HCT116 (cell line): Measurements from ENCODE around the gene LPAR5. TPM values are rescaled to one million over a fixed set of nuclear protein-coding genes. Genes with fewer than 3 reads are reported as not detected.

Source experiments
- ATAC-seq: fragments of 200-7000 bp; cut with Tn5 transposase; 2 replicates; pipeline ENCODE4 v1.9.1; 2020; ENCODE audit warnings: mild to moderate bottlenecking, moderate library complexity
- BruUV-seq: library from RNA; stranded (reverse); fragments of 400-500 nt; replicated peaks from 2 replicates; lab custom pipeline; 2021; lab: Mats Ljungman, UMichigan
- CTCF ChIA-PET: fragments of 300-600 bp; sonication (Branson Sonifier 250); formaldehyde crosslinking; loops from one replicate; lab custom pipeline; 2021; ENCODE audit warnings: antibody characterized with exemption; lab: Charles Lee
- POLR2A ChIA-PET: fragments of 300-600, 350-600 bp; sonication (Branson Sonifier 250); formaldehyde crosslinking; loops from one replicate; lab custom pipeline; 2021; ENCODE audit warnings: antibody characterized with exemption; lab: Charles Lee
- RAD21 ChIA-PET, 2 experiments: fragments of 300-600 bp; sonication (Branson Sonifier 250); formaldehyde crosslinking; loops; one replicate each; lab custom pipeline; 2023; ENCODE audit warnings: low total read pairs in 2 of 2; ENCODE audit not compliant: uncharacterized antibody in 2 of 2, unreplicated experiment in 2 of 2, low non-redundant PET in 1 of 2; lab: Charles Lee
- DNase-seq: peaks from one replicate; pipeline ENCODE4 v3.0.0-alpha.2; 2010; ENCODE audit warnings: low read depth, low spot score
- H2AFZ ChIP-seq: fragments of 200-600 bp; shearing (Covaris generic), sonication (generic); 2 replicates; pipeline ENCODE4 v1.6.1; 2017; ENCODE audit warnings: low read depth, mixed run types, mixed read lengths, antibody characterized with exemption, low read length; ENCODE audit not compliant: poor library complexity, severe bottlenecking
- H3K27ac ChIP-seq: 2 replicates; pipeline ENCODE4 v1.5.1; 2012; ENCODE audit warnings: low read depth, low read length
- H3K27me3 ChIP-seq: fragments of 200-600 bp; sonication (generic); 2 replicates; pipeline ENCODE4 v1.6.1; 2016; ENCODE audit warnings: mixed run types, low read length, mixed read lengths; ENCODE audit not compliant: insufficient read depth
- H3K36me3 ChIP-seq, 2 experiments: fragments of 200-500 bp in 1 of 2; fragments of 200-600 bp in 1 of 2; sonication (Bioruptor generic) in 1 of 2; sonication (generic) in 1 of 2; 2 replicates each; pipeline versions ENCODE4 v1.5.1 to v1.6.1; 2014 to 2016; ENCODE audit warnings: low read length in 2 of 2, inconsistent platforms in 1 of 2, mixed read lengths in 1 of 2, mixed run types in 1 of 2; ENCODE audit not compliant: insufficient read depth in 2 of 2, control insufficient read depth in 1 of 2
- H3K4me1 ChIP-seq, 2 experiments: fragments of 200-600 bp in 1 of 2; sonication (generic) in 1 of 2; 2 replicates each; pipeline versions ENCODE4 v1.5.1 to v1.6.1; 2012 to 2017; ENCODE audit warnings: low read length in 2 of 2, inconsistent platforms in 1 of 2, mild to moderate bottlenecking in 1 of 2, mixed read lengths in 1 of 2, mixed run types in 1 of 2, moderate library complexity in 1 of 2; ENCODE audit not compliant: insufficient read depth in 2 of 2, control insufficient read depth in 1 of 2
- H3K4me2 ChIP-seq: fragments of 200-600 bp; sonication (generic); 2 replicates; pipeline ENCODE4 v1.6.1; 2017; ENCODE audit warnings: mixed run types, low read length, mixed read lengths
- H3K4me3 ChIP-seq, 2 experiments: fragments of 200-600 bp in 1 of 2; sonication (generic) in 1 of 2; replicated peaks in 1 of 2; 2 replicates each; pipeline ENCODE4 v1.5.1; 2011 to 2016; ENCODE audit warnings: low read length in 2 of 2, control low read depth in 1 of 2, low read depth in 1 of 2, mild to moderate bottlenecking in 1 of 2, mixed read lengths in 1 of 2, mixed run types in 1 of 2
- H3K79me2 ChIP-seq: fragments of 200-600 bp; sonication (generic); 2 replicates; pipeline ENCODE4 v1.6.1; 2017; ENCODE audit warnings: mild to moderate bottlenecking, mixed run types, low read length, moderate library complexity, mixed read lengths; ENCODE audit not compliant: insufficient read depth
- H3K9ac ChIP-seq: fragments of 200-600 bp; sonication (generic); 2 replicates; pipeline ENCODE4 v1.6.1; 2016; ENCODE audit warnings: low read length, mixed read lengths
- H3K9me2 ChIP-seq: fragments of 200-600 bp; sonication (generic), shearing (Covaris generic); 2 replicates; pipeline ENCODE4 v1.6.1; 2017; ENCODE audit warnings: mixed run types, mild to moderate bottlenecking, moderate library complexity; ENCODE audit not compliant: insufficient read depth
- H3K9me3 ChIP-seq, 2 experiments: fragments of 200-500 bp in 1 of 2; fragments of 200-600 bp in 1 of 2; sonication (Bioruptor generic) in 1 of 2; sonication (generic) in 1 of 2; 2 replicates each; pipeline ENCODE4 v1.6.1; 2014 to 2017; ENCODE audit warnings: low read length in 2 of 2, mixed read lengths in 2 of 2, inconsistent platforms in 1 of 2, low read depth in 1 of 2, mild to moderate bottlenecking in 1 of 2, mixed run types in 1 of 2, moderate library complexity in 1 of 2; ENCODE audit not compliant: control insufficient read depth in 1 of 2, insufficient read depth in 1 of 2
- H4K20me1 ChIP-seq: fragments of 200-600 bp; sonication (generic), shearing (Covaris generic); 2 replicates; pipeline ENCODE4 v1.6.1; 2017; ENCODE audit warnings: mixed run types, mild to moderate bottlenecking, moderate library complexity; ENCODE audit not compliant: insufficient read depth
- ATF3 ChIP-seq: IDR thresholded peaks from 2 replicates; pipeline ENCODE4 v1.6.1; 2012
- CBX3 ChIP-seq: IDR thresholded peaks from 2 replicates; pipeline ENCODE4 v1.6.1; 2012; ENCODE audit warnings: low read depth
- CEBPB ChIP-seq: IDR thresholded peaks from 2 replicates; pipeline ENCODE4 v1.6.1; 2012; ENCODE audit warnings: low read depth
- EGR1 ChIP-seq: IDR thresholded peaks from 2 replicates; pipeline ENCODE4 v1.6.1; 2012; ENCODE audit warnings: low read depth
- ELF1 ChIP-seq: IDR thresholded peaks from 2 replicates; pipeline ENCODE4 v1.6.1; 2012; ENCODE audit warnings: low read depth, borderline replicate concordance
- EZH2 ChIP-seq: fragments of 200-600 bp; sonication (generic); IDR thresholded peaks from 2 replicates; pipeline ENCODE4 v1.6.1; 2017; ENCODE audit warnings: antibody characterized with exemption, mixed run types
- EZH2phosphoT487 ChIP-seq: fragments of 200-600 bp; IDR thresholded peaks from 2 replicates; pipeline ENCODE4 v1.6.1; 2018; ENCODE audit warnings: antibody characterized with exemption, borderline replicate concordance
- FOSL1 ChIP-seq: IDR thresholded peaks from 2 replicates; pipeline ENCODE4 v1.6.1; 2012; ENCODE audit warnings: low read depth
- JUND ChIP-seq: IDR thresholded peaks from 2 replicates; pipeline ENCODE4 v1.6.1; 2012
- POLR2A ChIP-seq: IDR thresholded peaks from 2 replicates; pipeline ENCODE4 v1.7.0; 2011; ENCODE audit warnings: borderline replicate concordance; ENCODE audit not compliant: insufficient read depth, insufficient read length; ENCODE audit errors: extremely low read depth
- POLR2AphosphoS5 ChIP-seq: IDR thresholded peaks from 2 replicates; pipeline ENCODE4 v1.6.1; 2011; ENCODE audit warnings: mild to moderate bottlenecking, low read depth, low read length, moderate library complexity
- REST ChIP-seq: IDR thresholded peaks from 2 replicates; pipeline ENCODE4 v1.6.1; 2012; ENCODE audit warnings: low read depth
- SIN3A ChIP-seq: IDR thresholded peaks from 2 replicates; pipeline ENCODE4 v1.6.1; 2012; ENCODE audit warnings: low read depth
- SP1 ChIP-seq: IDR thresholded peaks from 2 replicates; pipeline ENCODE4 v1.6.1; 2012; ENCODE audit warnings: low read depth
- SRF ChIP-seq: IDR thresholded peaks from 2 replicates; pipeline ENCODE4 v1.6.1; 2012; ENCODE audit warnings: low read depth
- TCF7L2 ChIP-seq: IDR thresholded peaks from 2 replicates; pipeline ENCODE4 v1.7.0; 2011; ENCODE audit warnings: borderline replicate concordance, inconsistent platforms; ENCODE audit not compliant: insufficient read depth, insufficient read length; ENCODE audit errors: extremely low read depth
- ZNF274 ChIP-seq: fragments of 200-500 bp; sonication (Bioruptor generic); IDR thresholded peaks from 2 replicates; pipeline ENCODE4 v1.6.1; 2014; ENCODE audit warnings: mild to moderate bottlenecking, low read depth, low read length, inconsistent platforms
- intact Hi-C: fragments of 100-400 bp; cut with micrococcal nuclease; formaldehyde crosslinking; loops from 2 replicates; pipeline ENCODE4 v1.10.0; 2022
- total RNA-seq: library from RNA; stranded (reverse); gene quantifications from one replicate; pipeline ENCODE4 v1.2.1, GENCODE V29; 2021; ENCODE audit not compliant: unreplicated experiment
- TF ChIP-seq, protein P1 (sequence below), 3 experiments: fragments of 200-600 bp in 1 of 3; sonication (generic) in 1 of 3; IDR thresholded peaks in 2 of 3; conservative IDR thresholded peaks in 1 of 3; 2 replicates each; pipeline ENCODE4 v1.5.1; 2012 to 2017; ENCODE audit warnings: low read depth in 2 of 3, low read length in 2 of 3, antibody characterized with exemption in 1 of 3, borderline replicate concordance in 1 of 3, control low read depth in 1 of 3, mild to moderate bottlenecking in 1 of 3, mixed read lengths in 1 of 3, mixed run types in 1 of 3, moderate library complexity in 1 of 3; ENCODE audit not compliant: insufficient read depth in 1 of 3
- TF ChIP-seq, protein P2 (sequence below): IDR thresholded peaks from 2 replicates; pipeline ENCODE4 v1.6.1; 2012
- TF ChIP-seq, protein P3 (sequence below): IDR thresholded peaks from 2 replicates; pipeline ENCODE4 v1.6.1; 2011; ENCODE audit warnings: mild to moderate bottlenecking, low read length, moderate library complexity; ENCODE audit not compliant: insufficient replicate concordance; ENCODE audit errors: extremely low read depth

Gene LPAR5
- total RNA-seq, 1 experiment from 2014 or later: 5.2 TPM

GRCh38 chr12:6573001-6573400 is 62.8 kb downstream of the LPAR5 start:
- TF ChIP-seq FOSL1: no peak
- TF ChIP-seq ELF1: no peak
- no peak for TF ChIP-seq POLR2A
- TF ChIP-seq SP1: no peak
- no peak for TF ChIP-seq ATF3
- TF ChIP-seq ZNF274: no peak
- no peak for TF ChIP-seq REST
- no peak for TF ChIP-seq SRF
- TF ChIP-seq EGR1: no peak
- no peak for TF ChIP-seq TCF7L2
- TF ChIP-seq, protein P1, sequence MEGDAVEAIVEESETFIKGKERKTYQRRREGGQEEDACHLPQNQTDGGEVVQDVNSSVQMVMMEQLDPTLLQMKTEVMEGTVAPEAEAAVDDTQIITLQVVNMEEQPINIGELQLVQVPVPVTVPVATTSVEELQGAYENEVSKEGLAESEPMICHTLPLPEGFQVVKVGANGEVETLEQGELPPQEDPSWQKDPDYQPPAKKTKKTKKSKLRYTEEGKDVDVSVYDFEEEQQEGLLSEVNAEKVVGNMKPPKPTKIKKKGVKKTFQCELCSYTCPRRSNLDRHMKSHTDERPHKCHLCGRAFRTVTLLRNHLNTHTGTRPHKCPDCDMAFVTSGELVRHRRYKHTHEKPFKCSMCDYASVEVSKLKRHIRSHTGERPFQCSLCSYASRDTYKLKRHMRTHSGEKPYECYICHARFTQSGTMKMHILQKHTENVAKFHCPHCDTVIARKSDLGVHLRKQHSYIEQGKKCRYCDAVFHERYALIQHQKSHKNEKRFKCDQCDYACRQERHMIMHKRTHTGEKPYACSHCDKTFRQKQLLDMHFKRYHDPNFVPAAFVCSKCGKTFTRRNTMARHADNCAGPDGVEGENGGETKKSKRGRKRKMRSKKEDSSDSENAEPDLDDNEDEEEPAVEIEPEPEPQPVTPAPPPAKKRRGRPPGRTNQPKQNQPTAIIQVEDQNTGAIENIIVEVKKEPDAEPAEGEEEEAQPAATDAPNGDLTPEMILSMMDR (IDR thresholded peaks at IDR 0.05 in 2 of 3, conservative IDR thresholded peaks at IDR 0.05 in 1 of 3; ENCODE audit: borderline replicate concordance in 1 of 3, insufficient read depth in 1 of 3, low read depth in 2 of 3, low read length in 2 of 3): no peak
- no peak for TF ChIP-seq CEBPB
- TF ChIP-seq, protein P2, sequence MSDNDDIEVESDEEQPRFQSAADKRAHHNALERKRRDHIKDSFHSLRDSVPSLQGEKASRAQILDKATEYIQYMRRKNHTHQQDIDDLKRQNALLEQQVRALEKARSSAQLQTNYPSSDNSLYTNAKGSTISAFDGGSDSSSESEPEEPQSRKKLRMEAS: no peak
- no peak for TF ChIP-seq CBX3
- TF ChIP-seq, protein P3, sequence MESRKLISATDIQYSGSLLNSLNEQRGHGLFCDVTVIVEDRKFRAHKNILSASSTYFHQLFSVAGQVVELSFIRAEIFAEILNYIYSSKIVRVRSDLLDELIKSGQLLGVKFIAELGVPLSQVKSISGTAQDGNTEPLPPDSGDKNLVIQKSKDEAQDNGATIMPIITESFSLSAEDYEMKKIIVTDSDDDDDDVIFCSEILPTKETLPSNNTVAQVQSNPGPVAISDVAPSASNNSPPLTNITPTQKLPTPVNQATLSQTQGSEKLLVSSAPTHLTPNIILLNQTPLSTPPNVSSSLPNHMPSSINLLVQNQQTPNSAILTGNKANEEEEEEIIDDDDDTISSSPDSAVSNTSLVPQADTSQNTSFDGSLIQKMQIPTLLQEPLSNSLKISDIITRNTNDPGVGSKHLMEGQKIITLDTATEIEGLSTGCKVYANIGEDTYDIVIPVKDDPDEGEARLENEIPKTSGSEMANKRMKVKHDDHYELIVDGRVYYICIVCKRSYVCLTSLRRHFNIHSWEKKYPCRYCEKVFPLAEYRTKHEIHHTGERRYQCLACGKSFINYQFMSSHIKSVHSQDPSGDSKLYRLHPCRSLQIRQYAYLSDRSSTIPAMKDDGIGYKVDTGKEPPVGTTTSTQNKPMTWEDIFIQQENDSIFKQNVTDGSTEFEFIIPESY: no peak
- no peak for TF ChIP-seq EZH2
- TF ChIP-seq POLR2AphosphoS5: no peak
- TF ChIP-seq EZH2phosphoT487: no peak
- no peak for TF ChIP-seq JUND
- no peak for TF ChIP-seq SIN3A
- TF ChIP-seq, all 23 proteins: peak for 0
- intact Hi-C loops: no loop called here
- H3K4me3 ChIP-seq: no peak overlapping the region
- peaks cover 6 to 11% of the 10 kb centered on the region in 2 experiments; a peak in 3 of 4 replicates for H3K4me1 ChIP-seq
- ChIA-PET RAD21 (no interaction called here), CTCF (interaction anchor here (0.5 to 1.1 kb wide), 4 partner anchors 9 to 35 kb away, joined by 3 read pairs; no protein-coding TSS in a partner anchor), POLR2A (interaction anchor here (0.8 kb wide), 1 partner anchor 39 kb away, joined by 5 read pairs; the partner anchor contains the start of gene GAPDH)
- DNase-seq (no peak), ATAC-seq (no peak)
- BruUV-seq: no TSS peak
- H3K79me2 ChIP-seq: peaks cover 32% of the 10 kb centered on the region
- H3K27ac ChIP-seq: no peak overlapping the region
- no peak overlapping the region for H3K9ac ChIP-seq
- peaks cover 58 to 76% of the 10 kb centered on the region in 2 experiments for H3K36me3 ChIP-seq
- H3K4me2 ChIP-seq: no peak overlapping the region
- no peak overlapping the region for H2AFZ ChIP-seq
- no peaks in the 10 kb centered on the region; the same call in 1 of the 2 replicates for H4K20me1 ChIP-seq
- H3K27me3 ChIP-seq: no peaks in the 10 kb centered on the region
- no peaks in the 10 kb centered on the region for H3K9me3 ChIP-seq
- no peaks in the 10 kb centered on the region for H3K9me2 ChIP-seq
